ENCODE measurements around the gene SLC43A3. TPM values are rescaled to one million over a fixed set of nuclear protein-coding genes. Genes with fewer than 3 reads are reported as not detected.
A peak's percentile ranks its signal among the peaks of the same experiment; 100 is the strongest.

SLC43A3 gene
- total and polyA plus RNA-seq, 9 of the 15 experiments (the other 6 are each of a cell fraction or from before 2014, with no cell fraction given) = 63.7 to 281 (median 139) TPM

- TF ChIP-seq NFE2L1 (tag; IDR thresholded peaks at IDR 0.05; ENCODE audit: borderline replicate concordance, low read depth) (no peak), NONO (IDR thresholded peaks at IDR 0.05; ENCODE audit: low read depth in 2 of 2, low read length in 1 of 2) (no peak), POLR2G (IDR thresholded peaks at IDR 0.05; ENCODE audit: low read depth, low read length) (0 out of 2 replicates have a peak, but pooled peaks have one; percentile 33), ELF1 (tag; IDR thresholded peaks at IDR 0.05) (0 out of 2 replicates have a peak, but pooled peaks have one; percentile 31), ZFP1 (CRISPR knock-in tag; IDR thresholded peaks at IDR 0.05) (no peak), ESRRA (IDR thresholded peaks at IDR 0.05; ENCODE audit: borderline replicate concordance, low read depth) (peak; percentile 92; the same call in 1 of the 2 replicates), ZNF609 (CRISPR knock-in tag; IDR thresholded peaks at IDR 0.05; ENCODE audit: borderline replicate concordance) (no peak), TEAD1 (CRISPR knock-in tag; IDR thresholded peaks at IDR 0.05) (peak in 1 of 2 experiments; percentile 52; a peak in 1 of 4 replicates), DMBX1 (CRISPR knock-in tag; IDR thresholded peaks at IDR 0.05; ENCODE audit: borderline replicate concordance) (no peak), CCNT2 (IDR thresholded peaks at IDR 0.05; ENCODE audit: borderline replicate concordance, extremely low read depth, insufficient read length, low read depth, low read length) (peak; percentile 52), HDAC2 (IDR thresholded peaks at IDR 0.05) (peak; percentile 56; the same call in 1 of the 2 replicates), STAT5A (IDR thresholded peaks at IDR 0.05; ENCODE audit: borderline replicate concordance, low read length) (peak; percentile 47), AFF4 (CRISPR knock-in tag; IDR thresholded peaks at IDR 0.05) (no peak), CTCF (IDR thresholded peaks at IDR 0.05 in 2 of 3, conservative IDR thresholded peaks at IDR 0.05 in 1 of 3; ENCODE audit: insufficient read depth in 2 of 3, low read depth in 1 of 3, low read length in 3 of 3) (peak in 2 of 3 experiments; percentile 16 to 27; a peak in 1 of 6 replicates), ELK3 (CRISPR knock-in tag; IDR thresholded peaks at IDR 0.05) (no peak)
Measured at GRCh38 chr11:57432714-57433163, 5.8 kb upstream of the SLC43A3 start (continued).

Measured in K562 (cell line).